Stimulated activated CD8-positive, alpha-beta memory T cell treated with anti-CD3 and anti-CD28 coated beads, Interleukin-7, amount 100 ng/mL, for 4 hours (primary cell): ENCODE data around the gene KAT2B.
"Not testable (repeated sequence)": the region's sequence is repeated elsewhere in the genome, so short reads cannot be mapped to it uniquely, and the experiment has no call there.

Source experiments
- DNase-seq, 2 donors: peaks; one replicate each; pipeline ENCODE4 v3.0.0-alpha.2; 2020; ENCODE audit warnings: low read depth in 2 of 2

KAT2B gene

DNA sequence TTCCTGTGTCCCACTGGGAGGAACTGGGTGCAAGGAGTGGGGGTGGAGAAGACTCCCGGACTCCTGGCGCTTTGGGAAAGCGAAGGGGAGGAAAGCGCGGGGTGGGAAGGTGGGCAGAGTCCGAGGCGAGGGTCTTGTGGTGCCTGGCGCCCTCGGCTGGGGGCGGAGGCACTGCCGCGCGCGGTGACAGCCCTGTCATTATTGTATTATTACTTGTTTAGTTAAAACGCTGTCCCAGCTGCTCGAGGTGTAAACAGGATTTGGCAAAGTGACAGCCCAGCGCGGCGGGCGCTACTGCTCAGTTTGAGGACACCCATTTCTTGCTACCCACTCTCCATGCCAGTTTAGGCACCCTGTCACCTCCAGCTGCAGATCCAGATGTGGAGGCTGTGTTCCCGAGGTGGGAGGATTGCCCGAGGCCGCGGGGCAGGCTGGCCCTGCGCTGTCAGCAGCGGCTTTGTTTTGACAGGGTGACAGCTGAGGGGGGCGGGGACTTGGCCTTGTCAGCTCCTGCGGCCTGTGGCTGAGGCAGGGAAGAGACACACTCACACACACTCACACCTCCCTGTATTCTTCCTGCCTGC lies 1.0 kb downstream of the KAT2B start:
- peak; percentile 55 to 69 for DNase-seq

DNA sequence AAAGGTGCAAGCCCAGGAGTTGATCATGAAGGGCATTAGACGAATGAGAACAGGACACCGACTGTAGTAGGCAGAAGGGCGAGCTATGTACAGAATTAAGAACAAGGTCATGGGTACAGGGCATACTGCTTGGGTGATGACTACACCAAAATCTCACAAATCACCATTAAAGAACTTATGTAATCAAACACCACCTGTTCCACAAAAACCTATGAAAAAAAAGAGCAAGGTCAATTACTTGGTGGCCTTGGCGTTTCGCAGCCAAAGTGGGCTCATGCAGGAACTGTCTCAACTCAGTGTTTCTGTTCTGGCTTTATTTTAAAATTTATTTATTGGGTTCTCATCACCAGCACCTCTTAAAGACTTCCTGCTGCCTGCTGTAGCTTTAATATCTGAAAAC lies 2.1 kb downstream of the KAT2B start:
- DNase-seq = no peak

DNA sequence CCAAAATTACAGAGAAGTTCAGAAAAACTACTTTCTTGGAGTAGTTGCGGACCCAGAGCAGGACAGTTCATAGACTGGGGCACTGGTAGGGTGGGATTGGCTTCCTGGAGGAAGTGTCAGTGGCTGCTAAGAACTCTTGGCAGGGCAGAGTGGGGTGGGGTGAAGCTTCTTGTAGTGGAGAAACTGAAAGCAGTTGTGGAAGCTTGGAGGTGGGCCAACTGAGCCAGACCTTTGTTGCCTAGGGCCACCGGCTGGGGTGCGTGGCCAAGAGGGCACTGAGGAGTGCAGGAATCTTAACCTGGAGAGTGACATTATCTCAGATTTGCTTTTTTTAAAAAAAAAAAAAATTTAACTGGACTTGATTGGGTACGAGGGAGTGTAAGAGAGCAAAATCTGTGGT lies 3.1 kb downstream of the KAT2B start:
- peak; percentile 8 to 38 for DNase-seq

DNA sequence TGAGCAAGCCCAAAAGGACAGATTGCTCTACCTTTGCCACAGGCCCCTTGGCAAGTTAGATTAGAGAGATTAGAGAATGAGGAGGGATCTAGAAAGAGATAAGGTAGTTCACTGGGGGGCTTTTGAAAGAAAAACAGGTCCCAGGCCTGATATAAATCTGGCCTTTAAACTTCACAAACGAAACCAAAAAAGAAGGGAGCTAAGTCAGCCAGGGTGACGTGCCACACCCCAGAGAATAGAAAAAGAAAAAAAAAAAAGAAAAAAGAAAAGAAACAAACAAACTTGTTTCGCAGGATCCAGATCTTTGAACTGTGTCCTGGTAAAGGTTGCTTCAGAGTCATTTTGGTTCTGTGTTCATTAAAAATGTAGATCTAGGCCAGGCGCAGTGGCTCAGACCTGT lies 3.6 kb downstream of the KAT2B start:
- no peak for DNase-seq

DNA sequence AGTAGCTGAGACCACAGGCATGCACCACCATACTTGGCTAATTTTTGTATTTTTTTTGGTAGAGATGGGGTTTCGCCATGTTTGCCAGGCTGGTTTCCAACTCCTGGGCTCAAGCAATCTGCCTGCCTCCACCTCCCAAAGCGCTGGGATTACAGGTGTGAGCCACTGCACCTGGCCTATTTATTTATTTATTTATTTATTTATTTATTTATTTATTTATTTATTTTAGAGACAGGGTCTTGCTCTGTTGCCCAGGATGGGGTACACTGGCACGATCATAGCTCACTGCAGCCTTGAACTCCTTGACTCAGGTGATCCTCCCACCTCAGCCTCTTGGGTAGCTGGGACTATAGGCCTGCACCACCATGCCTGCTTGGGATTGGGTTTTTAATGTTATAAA lies 4.9 kb downstream of the KAT2B start:
- DNase-seq = not testable (repeated sequence)

DNA sequence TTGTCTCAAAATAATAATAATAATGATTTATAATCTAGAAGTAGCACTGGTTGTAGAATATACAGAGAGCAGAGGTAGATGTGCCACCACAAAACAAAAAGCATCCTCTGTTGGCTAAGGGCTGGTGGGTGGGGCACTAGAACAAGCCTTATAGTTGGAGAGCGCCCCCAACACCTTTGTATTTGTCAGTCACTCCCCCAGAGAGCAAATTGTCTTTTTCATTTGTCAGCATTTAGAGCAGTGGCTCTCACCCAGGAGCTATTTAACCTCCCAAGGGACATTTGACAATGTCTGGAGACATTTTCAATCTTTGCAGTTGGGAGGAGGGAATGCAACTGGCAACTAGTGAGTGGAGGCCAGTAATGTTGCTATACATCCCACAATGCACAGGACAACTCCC lies 6.3 kb downstream of the KAT2B start:
- DNase-seq = no peak

DNA sequence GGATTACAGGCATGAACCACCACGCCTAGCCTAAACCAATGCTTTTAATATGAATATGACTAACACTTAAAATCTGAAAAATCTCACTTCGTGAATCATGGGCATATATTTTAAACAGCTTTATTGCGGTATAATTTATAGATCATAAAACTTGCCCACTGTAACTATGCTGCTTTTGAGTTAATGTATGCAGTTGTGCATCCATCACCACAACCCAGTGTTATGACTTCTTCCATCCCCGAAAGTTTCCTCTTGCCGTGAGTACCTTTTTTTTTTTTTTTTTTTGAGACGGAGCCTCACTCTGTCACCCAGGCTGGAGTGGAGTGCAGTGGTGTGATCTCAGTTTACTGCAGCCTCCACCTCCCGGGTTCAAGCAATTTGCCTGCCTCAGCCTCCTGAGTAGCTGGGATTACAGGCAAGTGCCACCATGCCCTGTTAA lies 7.1 kb downstream of the KAT2B start:
- no peak for DNase-seq

DNA sequence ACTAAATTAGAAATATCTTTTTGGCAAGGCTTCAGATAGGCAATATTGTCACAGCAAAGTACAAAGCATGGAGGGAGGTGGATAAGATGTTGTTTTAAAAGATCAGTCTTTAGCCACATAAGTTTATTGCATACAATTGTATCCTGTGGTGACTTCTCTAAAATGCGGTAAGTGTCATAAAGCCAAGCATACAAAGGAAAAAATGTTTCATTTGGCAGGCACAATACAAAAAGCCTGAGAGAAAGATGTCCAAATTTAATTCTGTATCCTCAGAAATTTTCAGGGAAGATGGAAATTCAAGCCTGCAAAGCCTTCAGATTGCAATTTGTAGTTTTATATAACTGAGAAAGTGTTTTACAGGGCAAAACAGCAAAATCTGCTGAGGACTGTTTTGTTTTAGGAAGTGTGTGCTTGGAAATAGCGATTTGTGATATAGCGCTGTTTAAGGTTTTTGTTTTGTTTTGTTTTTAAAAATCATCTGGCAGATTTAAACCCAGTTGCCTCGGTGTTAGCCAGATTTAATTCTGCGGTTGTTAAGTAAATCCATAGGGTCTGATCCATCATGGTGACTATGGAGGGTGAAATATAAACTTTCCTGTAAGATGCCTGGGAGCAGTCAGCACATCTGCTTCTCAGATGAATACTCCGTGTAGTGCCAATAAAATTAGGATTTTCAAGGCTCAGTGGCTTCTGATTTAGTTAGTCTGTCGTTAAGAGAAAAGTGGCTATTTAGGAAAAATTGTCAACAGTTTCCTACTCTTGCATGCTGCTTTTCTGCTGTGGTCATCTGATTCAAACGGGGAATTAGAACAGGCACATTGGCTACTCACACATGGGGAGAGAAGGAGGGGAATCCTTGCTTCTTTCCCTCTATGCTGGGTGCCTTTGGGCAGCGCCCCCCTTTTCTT lies 8.0 kb downstream of the KAT2B start:
- DNase-seq = no peak

DNA sequence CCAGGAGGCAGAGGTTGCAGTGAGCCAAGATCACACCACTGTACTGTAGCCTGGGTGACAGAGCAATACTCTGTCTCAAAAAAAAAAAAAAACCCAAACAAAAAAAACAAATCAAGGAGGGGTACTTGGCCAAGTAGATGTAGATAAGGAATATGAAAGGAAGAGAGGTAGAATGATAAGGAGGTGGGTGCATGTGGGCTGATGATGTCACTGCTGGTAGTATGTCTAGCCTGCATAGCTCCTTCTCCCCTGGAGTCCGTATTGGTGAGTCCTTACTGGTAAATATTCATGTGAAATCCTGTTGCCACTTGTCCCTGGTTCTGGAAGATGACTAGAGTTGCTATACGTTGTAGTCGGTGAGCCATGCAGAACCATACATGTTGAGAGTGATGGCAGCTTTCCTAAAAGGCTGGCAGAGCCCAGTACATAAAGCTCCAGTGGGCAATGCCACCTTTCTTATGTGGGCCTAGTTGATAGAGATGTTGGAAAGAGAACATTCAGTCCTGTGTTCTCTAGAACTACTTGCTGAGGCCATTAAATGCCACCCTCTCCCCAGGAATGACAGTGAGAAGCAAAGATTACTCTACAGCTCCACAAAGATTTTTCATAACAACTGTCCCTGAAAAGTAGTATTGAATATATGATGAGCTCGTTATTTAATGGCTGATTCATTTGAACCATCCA lies 11.0 kb downstream of the KAT2B start:
- no peak for DNase-seq

DNA sequence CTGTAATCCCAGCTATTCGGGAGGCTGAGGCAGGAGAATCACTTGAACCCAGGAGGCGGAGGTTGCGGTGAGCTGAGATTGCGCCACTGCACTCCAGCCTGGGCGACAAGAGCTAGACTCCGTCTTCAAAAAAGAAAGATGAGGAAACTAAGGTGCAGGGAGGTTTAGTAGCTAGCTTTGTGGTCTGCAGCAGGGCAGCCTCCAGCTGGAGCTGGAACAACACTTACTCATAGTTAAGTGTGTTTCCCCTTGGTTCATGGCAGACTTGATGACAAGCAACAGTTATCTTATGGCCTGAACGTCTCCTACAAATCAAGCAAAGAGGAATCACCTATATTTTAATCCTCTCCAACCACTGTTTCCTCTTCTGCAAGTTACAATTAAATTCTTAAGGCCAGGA lies 12.6 kb downstream of the KAT2B start:
- DNase-seq = no peak

DNA sequence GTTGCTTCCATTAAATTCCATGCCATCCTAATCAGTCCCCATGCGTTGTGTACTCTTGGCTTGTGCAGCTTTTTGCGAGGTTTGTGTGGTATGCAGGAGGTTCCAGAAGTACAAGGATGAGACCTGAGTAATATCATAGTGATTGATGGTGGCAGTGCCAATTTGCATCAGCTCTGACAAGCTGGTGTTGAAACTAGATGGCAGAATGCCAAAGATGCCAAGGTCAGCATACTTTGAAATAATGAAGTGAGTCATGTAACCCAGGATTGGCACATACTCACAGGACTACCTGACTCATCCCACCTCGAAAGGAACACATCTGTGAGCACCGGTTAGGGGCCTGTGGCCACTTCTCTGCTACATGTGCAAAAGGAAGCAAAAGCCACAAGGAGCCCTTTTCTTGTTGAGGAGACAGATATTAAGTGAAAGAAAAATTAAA lies 14.3 kb downstream of the KAT2B start:
- DNase-seq = peak; percentile 60 to 67

DNA sequence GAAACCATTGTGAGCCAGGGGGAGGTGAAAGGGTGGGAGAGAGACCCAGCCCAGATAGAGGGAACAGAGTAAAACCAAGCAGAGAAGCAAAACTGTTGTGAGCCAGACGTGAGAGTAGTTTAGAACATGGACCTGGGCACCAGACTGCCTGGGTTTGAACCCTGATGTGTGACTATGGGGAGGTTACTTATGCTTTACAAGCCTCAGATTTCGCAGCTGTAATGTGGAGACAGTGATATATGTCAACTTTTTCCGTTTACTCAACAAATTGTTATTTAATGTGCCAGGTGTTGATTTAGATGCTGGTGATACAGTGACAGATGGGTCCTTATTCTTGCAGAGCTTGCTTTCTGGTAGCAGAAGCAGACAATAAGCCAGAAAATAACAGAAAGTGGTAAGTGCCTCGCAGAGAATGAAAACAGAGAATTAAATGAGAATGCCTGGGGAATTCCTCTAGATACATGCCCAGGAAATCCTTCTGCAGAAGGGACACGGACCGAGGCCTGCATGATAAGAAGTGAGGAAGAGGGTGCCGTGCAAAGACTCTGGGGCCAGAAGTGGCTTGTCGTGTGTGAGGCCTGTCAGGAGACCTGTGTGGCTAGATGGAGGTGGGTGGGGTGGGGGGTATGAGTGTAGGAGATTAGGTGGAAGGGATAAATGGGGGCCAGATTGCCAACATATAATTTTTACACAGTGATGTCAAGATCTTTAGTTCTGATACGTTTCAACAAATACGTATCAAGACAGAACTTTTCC lies 15.0 kb downstream of the KAT2B start:
- DNase-seq = no peak

DNA sequence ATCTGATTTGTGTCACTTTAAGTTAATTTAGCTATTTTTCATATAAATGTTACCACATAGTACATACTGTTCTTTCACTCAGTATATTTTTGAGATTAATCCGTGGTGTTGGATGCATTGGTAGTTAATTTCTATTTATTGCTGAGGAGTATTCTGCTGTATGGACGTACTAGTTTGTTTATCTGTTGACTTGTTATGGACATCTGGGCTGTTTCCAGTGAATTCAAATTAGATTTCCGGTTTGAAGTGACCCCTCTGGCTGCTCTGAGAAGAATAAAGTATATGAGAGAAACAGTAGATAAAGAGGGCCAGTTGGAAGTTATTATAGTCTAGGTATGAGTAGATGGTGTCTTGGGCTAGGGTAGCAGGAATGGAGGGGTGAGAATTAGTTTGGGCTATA lies 15.6 kb downstream of the KAT2B start:
- DNase-seq = no peak

DNA sequence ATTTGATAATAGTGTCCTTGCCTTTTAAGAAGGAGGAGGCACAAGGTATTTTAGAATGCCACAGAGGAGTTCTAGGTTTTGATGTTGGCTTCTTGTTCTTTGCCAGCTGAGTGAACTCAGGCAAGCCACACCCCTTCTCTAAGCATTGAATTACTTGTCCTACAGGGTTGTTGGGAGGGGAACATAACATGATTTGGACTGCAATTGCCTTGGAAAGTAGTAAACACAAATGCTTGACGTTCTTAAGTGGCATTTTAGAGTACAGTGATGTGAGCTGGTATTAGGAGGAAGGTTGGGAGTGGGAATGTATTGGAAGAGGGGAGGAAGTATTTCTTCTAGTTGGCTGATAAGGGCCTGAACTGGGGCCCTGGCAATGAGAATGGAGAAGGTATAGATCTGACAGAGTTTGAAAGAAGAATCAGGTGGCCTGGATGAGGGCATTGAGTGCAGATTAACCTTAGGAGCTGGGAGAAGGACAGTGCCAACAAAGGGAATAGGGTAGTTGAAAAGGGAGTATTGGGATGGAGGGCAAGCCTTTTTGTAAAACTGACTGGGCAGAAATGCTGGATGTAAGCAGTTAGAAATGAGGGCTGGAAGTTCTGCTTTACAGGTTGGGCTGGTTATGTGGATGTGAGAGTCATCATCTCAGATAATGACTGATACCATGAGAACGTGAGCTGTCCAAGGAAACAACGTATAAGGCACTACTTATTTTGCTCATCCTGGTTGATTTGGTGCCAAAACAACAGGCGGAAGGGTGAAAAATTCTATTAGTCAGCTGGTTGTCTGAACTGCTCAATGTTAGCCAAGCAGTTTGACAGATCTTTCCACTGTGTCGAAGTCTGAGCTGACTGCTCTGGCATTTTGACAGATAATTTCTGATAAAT lies 16.7 kb downstream of the KAT2B start:
- DNase-seq = no peak

DNA sequence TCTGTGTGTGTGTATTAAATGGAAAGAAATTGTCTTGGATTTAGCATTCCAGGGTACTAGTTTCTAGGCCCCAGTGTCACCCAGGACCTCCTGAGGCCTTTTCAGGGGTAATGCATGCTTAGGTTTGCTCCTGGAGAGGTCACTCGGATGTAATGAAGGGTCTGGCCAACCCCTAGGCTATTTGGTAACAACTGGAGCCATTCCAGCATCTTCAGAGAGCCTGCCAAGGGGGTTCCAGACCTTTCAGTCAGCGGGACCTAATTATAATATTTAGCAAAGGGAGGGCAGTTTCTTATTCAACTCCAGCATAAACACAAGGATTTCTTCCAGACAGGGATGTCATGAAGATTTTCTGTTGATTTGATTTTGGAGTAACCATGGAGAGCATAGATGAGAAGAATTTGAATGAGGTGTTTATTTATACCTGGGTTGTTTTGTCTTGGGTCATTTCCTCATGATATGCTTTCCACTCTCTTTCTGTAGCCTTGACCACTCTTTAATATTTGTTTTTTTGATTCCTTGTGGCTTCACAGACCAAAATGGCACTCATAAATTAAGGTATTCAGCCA lies 17.4 kb downstream of the KAT2B start:
- DNase-seq = no peak

DNA sequence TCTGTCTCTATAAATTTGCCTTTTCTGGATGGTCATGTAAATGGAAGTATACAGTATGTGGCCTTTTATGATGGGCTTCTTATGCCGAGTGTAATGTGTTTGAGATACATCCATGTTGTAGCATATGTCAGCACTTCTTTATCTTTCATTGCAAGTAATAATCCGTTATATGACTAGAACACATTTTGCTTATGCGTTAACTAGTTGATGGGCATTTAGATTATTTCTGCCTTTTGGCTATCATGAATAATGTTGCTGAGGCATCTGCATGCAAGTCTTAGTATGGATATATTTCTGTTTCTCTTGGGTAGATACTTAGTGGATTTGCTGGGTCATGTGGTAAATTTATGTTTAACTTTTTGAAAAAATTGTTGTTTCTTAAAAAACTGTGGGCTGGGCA lies 19.7 kb downstream of the KAT2B start:
- DNase-seq = no peak

DNA sequence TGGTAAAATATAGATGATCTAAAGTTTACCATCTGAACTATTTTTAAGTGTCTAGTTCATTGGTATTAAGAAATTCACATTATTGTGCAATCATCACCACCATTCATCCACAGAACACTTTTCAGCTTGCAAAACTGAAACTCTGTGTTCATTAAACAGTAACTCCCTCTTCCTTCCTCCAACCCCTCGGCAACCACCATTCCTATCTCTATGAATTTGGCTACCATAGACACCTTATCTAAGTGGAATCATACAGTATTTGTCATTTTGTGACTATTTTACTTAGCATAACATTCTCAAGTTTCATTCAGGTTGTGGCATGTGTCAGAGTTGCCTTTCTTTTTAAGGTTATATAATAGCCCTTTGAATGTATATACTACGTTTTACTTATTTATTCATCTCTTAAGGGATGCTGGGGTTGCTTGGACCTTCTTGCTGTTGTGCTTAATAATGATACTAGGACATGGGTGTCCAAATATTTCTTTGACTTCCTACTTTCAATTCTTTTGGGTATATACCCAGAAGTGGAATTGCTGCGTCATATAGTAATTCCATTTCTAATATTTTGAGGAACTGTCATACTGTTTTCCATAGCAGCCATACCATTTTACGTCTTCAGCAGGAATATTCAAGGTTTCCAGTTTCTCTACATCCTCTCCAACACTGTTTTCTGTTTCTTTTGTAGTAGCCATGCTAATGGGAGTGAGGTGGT lies 20.9 kb downstream of the KAT2B start:
- DNase-seq = no peak

DNA sequence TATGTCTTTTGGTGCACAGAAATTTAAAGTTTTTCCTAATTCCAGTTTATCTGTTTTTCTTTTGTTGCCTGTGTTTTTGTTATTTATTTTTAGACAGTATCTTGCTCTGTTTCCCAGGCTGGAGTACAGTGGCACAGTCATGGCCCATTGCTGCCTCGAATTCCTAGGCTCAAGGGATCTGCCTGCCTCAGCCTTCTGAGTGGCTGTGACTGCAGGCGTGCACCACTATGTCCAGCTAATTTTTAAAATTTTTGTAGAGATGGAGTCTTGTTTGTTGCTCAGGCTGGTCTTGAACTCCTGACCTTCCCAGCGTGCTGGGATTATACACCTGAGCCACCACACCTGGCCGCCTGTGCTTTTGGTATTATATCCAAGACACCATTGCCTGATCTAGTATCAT lies 22.8 kb downstream of the KAT2B start:
- no peak for DNase-seq

DNA sequence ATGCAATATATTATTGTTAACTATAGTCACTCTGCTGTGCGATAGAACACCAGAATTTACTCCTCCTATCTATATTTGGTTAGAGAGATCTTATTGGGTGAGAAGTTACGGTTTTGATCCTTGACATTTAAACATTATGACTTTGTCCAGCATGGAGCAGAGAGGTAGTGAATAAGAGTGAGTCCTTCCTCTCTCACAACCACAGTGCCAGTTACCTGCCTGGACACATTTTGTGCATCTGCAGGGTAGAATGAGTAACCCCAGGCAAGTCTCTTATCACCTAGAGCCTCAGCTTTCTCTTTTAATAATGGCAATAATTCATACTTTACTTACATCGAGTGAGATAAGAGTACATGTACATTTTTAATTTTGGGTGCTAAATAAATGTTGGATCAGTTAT lies 24.1 kb downstream of the KAT2B start:
- DNase-seq = no peak
